NCI-H2081 treated with DMSO at 0.1 percent for 48 hours (cell line): ENCODE data around the gene PARP11.

Source experiments
- DNase-seq: peaks from one replicate; lab custom pipeline; 2025; lab: John Stamatoyannopoulos, UW

Gene PARP11, protein sequence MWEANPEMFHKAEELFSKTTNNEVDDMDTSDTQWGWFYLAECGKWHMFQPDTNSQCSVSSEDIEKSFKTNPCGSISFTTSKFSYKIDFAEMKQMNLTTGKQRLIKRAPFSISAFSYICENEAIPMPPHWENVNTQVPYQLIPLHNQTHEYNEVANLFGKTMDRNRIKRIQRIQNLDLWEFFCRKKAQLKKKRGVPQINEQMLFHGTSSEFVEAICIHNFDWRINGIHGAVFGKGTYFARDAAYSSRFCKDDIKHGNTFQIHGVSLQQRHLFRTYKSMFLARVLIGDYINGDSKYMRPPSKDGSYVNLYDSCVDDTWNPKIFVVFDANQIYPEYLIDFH

DNA sequence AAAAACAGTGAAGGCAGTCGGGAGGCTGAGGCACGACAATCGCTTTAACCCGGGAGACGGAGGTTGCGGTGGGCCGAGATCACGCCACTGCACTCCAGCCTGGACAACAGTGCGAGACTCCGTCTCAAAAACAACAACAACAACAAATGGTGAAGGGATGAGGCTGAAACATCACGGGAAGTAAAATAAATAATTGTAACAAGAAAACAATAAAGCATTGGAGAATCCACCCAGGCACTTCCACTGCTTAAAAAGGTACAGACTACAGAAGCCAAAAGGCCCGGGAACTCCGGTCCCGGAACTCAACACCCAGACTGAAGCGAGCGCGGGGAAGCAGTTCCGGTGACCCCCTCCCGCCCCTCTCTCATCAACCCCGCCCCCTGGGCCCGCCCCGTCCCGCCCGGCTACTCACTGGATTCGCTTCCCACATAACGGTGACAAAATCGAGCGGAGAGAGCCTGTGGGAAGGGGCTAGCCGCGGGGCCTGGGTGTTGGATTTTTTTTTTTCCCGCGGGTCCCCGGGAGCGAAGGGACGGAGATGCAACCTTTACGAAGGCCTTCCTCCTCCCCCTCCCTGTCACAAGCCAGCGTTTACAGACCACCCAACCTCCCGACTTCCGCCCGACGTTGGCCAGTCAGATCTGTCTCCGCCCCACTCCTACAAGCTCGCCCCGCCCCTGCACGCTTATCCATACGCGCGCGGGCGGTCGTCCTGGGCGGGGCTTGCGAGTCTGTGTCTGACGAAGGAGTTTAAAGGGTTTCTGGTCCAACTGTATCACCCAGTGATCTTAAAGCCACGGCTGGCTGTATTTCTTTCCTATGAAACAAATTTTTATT lies at the start of gene PARP11:
Gene PARP11 (minus strand): TSS at position 600 of the 837 bp plus-strand sequence. CDS start 170 bp downstream, at position 430.
- DNase-seq: peak; percentile 57

DNA sequence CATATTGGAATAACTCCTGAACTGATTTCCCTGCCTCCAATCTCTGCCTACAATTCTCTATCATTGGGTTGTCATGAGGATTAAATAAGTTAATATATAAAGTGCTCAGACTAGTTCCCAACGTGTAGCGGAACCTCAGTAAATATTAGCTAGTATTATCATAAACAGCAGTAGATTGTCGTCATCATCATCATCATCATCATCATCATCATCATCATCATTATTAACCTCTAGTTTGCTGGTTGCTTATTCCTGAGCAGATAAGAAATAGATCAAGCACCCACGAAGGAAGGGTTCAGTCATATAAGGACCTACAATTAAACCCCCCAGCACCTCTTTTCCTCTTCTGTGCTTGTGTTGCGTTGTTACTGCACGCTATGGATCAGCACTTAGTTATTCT lies 48.8 kb upstream of the PARP11 start:
- DNase-seq: no peak

DNA sequence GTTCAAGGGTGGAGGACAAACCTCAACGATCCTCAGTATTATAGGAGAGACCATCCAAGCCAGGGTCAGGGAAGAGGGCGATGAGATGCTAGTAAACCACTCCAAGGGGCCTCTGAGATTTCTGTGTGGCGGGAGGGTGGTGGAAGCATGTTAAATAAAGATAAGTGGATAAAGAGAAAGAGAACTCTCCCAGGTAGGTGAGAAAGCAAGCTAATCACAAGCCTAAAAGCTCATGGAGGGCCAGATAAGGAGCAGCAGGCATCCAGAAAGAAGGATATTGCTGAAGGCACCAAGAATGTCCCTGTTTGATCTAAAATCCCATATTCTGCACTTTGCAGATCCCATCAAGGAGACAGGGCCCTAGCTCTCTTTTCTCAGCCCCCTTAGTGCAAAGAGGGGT lies 48.3 kb upstream of the PARP11 start:
- no peak for DNase-seq

- no peak for DNase-seq
Observed at GRCh38 chr12:3921151-3921471, 47.9 kb upstream of the PARP11 start.

DNA sequence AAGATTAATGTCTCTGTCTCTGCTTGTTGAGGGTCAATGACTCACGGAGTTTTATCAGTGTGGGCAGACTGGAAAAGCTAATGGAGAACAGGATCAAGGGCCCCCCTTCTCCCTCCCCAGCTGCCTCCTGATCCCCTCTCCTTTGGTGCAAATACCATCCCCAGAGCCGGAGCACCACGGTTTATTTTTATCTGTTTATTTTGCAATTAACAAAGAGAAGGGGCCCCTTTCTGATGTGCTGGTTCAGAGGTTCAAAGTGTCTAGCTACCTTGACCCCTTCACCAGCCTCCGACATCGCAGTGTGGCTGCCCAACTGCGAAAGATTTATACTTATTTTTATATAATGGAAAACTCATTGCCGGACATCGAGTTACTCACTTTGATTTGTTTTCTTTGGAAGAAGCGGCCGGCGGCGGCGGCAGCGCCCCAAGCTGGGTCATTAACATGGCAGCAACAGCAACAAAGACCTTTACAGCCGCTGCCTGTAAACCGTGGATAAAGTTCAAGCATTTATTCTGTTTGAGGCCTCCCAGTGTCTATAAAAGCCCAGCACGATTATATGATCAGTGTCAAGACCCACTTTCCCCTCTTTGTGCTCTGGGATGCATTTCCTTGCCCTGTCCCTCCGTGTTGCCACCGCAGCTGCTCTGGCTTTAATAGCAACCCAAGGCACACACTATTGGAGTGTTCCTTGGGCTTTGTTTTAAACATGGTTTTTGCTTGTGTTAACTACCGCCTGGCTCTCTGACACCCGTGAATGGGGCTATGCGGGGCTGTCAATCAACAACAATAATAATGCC lies 47.4 kb upstream of the PARP11 start:
- DNase-seq: no peak

- no peak for DNase-seq
Observed at GRCh38 chr12:3913278-3913677, 40.1 kb upstream of the PARP11 start.

DNA sequence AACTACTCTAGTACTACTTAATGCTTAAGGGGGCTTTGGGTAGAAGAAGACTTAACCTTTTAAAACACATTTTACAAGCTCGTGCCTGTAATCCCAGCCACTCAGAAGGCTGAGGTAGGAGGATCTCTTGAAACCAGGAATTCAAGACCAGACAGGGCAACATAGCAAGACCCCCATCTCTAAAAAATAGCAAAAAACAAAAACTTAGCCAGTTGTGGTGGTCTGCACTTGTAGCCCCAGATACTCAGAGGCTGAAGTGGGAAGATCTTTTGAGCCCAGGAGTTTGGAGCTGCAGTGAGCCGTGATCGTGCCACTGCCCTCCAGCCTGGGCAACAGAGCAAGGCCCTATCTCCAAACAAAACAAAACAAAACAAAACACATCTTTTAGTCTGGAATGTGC lies 39.7 kb upstream of the PARP11 start:
- DNase-seq: no peak

GRCh38 chr12:3911409-3911808 lies 38.2 kb upstream of the PARP11 start:
- no peak for DNase-seq

DNA sequence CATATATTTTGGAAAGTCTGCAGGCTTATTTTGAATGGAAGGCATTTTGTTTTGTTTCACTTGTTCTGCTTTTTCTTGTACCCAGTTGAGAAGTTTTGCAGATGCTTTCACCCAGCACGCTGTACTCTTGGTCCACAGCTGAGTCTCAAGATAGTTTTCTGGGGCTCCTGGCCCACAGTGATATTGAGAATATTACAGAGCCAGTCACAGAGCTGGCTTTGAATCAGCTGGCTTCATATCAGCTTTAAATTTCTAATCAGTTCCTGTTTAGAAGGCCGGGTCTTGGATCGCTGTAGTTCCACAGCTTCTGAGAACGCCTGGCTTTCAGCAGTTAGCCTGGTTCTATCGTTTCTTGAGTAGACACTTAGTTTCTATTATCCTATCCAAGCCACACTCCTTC lies 32.5 kb upstream of the PARP11 start:
- DNase-seq: no peak

DNA sequence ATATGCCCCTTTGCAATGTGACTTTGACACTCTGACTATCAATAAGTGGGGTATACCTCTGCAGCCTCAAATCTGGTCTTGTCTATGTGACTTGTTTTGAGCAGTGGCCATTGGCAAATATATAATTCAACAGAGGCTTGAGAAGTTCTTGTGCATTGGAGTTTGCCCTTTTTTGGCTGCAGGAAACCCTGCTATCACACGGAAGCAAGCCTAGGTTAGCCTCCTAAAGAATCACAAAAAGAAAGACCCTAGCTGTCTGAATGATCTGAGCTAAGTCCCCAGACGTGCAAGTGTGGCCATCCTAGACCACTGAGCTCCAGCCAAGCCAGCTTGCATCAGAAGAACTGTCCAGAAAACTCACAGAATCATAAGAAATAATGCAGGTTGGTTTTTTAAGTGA lies 31.8 kb upstream of the PARP11 start:
- no peak for DNase-seq

- DNase-seq: no peak
Observed at GRCh38 chr12:3902921-3903320, 29.7 kb upstream of the PARP11 start.

DNA sequence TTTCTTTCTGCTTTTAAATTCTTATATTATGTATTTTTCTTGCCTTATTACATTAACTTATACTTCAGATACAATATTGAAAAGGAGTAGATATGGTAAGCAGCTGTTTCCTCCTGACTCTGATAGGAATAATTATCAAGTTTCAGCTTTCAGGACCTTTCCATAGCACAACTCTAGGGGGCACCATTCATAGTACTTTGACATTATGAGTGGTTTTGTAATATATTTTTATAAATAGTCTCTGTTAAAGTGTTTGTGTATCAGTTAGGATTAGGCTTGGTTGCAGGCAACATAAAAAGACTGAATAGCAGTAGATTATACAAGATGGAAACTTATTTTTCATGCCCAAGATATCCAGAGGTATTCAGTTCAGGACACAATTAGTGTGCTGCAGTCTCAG lies 27.9 kb upstream of the PARP11 start:
- no peak for DNase-seq

- DNase-seq: no peak
Observed at GRCh38 chr12:3898756-3899155, 25.6 kb upstream of the PARP11 start.

- DNase-seq: no peak
Observed at GRCh38 chr12:3897371-3897971, 24.3 kb upstream of the PARP11 start.

DNA sequence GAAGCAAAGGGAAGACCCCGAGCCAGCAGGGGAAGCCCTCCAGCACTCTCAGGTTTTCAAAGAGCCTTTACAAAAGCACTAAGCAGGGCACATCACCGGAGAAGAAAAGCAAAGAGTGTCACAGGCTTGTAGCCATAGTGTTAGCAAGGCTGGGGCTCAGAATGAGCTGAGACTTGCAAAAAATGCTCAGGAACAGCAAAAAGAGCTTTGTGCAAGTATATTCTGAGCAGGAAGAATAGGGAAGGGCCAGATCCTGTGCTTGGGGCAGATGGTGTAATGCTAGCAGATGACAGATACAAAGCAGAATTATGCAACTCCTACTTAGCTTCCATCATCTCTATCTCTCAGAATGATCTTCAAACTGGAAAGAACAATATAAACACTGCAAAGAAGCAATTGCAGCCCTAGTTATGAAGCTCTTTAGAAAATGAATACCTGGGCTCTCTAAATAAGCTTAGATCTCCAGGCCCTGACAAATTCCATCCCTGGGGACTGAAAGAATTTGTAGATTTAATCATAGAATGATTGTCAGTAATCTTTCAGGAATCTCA lies 23.7 kb upstream of the PARP11 start:
- no peak for DNase-seq

- DNase-seq: no peak
Observed at GRCh38 chr12:3896356-3896755, 23.2 kb upstream of the PARP11 start.

- DNase-seq: no peak
Observed at GRCh38 chr12:3892631-3893030, 19.4 kb upstream of the PARP11 start.

DNA sequence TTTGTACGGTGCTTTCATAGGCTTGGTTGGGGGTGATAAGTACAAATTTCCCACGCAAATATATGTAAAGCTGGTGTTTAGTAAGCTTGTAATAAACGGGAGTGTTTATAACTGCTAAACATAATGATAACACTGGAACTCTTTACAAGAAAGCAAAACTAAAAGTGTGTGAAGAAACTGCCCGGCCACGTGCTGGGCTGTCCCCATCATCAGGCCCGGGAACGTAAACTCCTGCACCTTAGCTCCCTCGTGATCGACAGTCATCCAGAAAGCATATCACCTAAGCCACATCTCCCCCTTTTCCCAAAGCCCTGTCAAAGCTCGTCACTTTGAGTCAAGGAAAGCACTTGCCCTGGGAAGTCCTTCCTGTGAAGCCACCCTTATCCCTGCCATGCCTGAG lies 18.0 kb upstream of the PARP11 start:
- DNase-seq: no peak

DNA sequence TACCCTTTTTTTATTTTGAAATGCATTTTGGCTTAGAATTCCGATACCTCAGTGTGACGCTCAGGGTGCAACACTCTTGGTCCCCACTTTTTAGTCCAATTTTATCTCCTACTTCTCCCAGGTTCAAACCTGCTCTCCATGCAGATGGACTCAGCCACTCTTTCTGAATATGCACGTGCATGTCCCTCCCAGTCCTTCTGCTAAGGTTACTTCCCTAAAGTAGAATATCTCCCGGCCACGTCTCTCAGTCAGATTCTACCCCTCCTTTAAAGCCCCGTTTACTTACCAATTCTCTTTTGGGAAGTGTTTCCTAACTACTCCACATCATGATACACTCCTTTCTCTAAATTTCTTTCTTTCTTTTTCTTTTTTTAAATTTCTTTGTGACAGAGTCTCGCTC lies 15.5 kb upstream of the PARP11 start:
- DNase-seq: no peak

GRCh38 chr12:3885277-3886094 lies 12.3 kb upstream of the PARP11 start:
- DNase-seq: no peak

GRCh38 chr12:3884671-3885070 lies 11.5 kb upstream of the PARP11 start:
- no peak for DNase-seq
